ENCODE results near the gene GOPC.

GOPC gene

GRCh38 chr6:117513778-117514365 is 88.4 kb downstream of the GOPC start:
- DNase-seq (ENCODE audit: low read depth): no peak
- TF ChIP-seq, protein P1, sequence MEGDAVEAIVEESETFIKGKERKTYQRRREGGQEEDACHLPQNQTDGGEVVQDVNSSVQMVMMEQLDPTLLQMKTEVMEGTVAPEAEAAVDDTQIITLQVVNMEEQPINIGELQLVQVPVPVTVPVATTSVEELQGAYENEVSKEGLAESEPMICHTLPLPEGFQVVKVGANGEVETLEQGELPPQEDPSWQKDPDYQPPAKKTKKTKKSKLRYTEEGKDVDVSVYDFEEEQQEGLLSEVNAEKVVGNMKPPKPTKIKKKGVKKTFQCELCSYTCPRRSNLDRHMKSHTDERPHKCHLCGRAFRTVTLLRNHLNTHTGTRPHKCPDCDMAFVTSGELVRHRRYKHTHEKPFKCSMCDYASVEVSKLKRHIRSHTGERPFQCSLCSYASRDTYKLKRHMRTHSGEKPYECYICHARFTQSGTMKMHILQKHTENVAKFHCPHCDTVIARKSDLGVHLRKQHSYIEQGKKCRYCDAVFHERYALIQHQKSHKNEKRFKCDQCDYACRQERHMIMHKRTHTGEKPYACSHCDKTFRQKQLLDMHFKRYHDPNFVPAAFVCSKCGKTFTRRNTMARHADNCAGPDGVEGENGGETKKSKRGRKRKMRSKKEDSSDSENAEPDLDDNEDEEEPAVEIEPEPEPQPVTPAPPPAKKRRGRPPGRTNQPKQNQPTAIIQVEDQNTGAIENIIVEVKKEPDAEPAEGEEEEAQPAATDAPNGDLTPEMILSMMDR (IDR thresholded peaks at IDR 0.05; ENCODE audit: low read depth, low read length, missing control alignments): no peak
- in situ Hi-C loops (cut with HindIII; ENCODE audit: low sequenced_read_pairs): no loop called here
- H3K4me3 ChIP-seq (ENCODE audit: low read depth, low read length): no peak overlapping the region

DNA sequence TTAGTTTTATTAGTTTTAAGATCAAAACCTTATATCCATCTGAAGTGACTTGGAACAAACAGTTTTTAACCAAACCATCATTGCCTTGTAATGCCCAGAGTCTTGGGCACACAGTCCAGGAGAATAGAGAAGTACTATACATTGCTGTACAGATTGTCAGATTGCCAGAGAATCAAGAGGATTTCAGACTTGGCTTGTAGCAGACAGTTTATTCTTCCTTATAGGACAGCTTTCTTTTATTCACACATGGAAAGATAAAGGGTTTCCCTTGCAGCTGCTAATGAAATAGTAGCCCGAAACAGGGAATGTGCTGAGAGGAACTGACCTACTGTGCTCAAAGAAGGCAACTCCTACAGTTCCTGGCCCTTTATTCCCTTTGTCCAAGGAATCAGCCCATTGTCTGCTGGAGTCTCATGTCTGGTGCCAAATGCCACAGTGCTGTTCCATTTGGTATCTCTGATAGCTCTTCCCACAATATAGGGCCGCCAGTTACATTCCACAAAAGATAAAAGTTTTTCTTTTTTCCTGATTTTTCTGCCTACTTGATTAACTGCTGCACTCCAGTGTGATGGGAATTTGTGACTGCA is 89.2 kb downstream of the GOPC start:
- in situ Hi-C loops (cut with HindIII; ENCODE audit: low sequenced_read_pairs): no loop called here
- no peak for DNase-seq (ENCODE audit: low read depth)
- H3K4me3 ChIP-seq (ENCODE audit: low read depth, low read length): no peak overlapping the region
- TF ChIP-seq, protein P1 (IDR thresholded peaks at IDR 0.05; ENCODE audit: low read depth, low read length, missing control alignments): no peak

DNA sequence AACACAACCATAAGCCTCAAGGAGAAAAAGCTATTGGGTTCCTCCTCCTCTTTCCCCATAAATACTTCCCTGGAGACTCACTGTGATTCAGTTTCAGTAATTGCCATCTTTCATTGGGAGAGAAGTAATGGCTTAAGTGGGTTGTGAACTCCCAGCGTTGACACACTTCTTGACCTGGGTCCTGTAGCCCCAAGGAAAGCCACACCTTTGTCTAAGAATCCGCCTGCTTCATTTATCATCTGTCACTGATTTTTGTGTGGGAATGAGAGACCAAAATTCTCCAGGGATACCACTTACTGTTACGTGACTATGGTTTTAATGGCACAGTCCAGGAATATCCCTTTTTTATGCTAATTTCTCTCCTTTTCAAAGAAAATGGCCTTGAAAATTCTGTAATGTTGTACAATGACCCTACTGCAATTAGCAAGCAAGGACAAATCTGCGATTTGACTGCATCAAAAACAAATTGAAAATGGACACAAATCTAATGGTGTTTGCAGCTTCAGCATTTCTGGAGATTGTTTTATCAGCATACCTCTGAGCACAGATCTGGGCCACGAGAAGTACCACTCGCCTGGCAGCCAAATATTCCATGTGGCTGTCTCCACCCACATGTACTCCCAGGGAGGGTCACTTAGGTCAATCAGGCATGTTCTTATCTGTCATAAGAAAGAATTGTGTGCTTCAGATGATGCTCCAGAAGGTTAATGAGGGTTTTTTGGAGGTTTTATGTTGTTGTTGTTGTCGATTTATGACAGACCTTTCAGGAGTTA is 90.1 kb downstream of the GOPC start:
- DNase-seq (ENCODE audit: low read depth): no peak
- TF ChIP-seq, protein P1 (IDR thresholded peaks at IDR 0.05; ENCODE audit: low read depth, low read length, missing control alignments): no peak
- H3K4me3 ChIP-seq (ENCODE audit: low read depth, low read length): no peak overlapping the region
- in situ Hi-C loops (cut with HindIII; ENCODE audit: low sequenced_read_pairs): no loop called here

All from astrocyte of the cerebellum (primary cell).